Heart right ventricle (tissue), 16 donors: ENCODE measurements around the gene SORL1. TPM values are rescaled to one million over a fixed set of nuclear protein-coding genes. Genes with fewer than 3 reads are reported as not detected.

ENCODE experiments used
- ATAC-seq, 8 donors: fragments of 200-7000 bp; cut with Tn5 transposase; one replicate each; pipeline ENCODE4 v1.9.1; 2020; ENCODE audit warnings: mild to moderate bottlenecking in 8 of 8, moderate library complexity in 8 of 8, moderate number of reproducible peaks in 1 of 8
- DNase-seq, 2 donors: peaks; one replicate each; pipeline ENCODE4 v3.0.0-alpha.2; 2020
- H3K27ac ChIP-seq, 10 donors: fragments of 200-600 bp; sonication (generic) in 2 of 10; one replicate each; pipeline versions ENCODE4 v1.5.0 to v1.8.0; 2020 to 2022; ENCODE audit warnings: mild to moderate bottlenecking in 3 of 10
- H3K27me3 ChIP-seq, 7 donors: fragments of 200-600 bp; one replicate each; pipeline ENCODE4 v1.8.0; 2021 to 2022; ENCODE audit warnings: mild to moderate bottlenecking in 2 of 7
- H3K36me3 ChIP-seq, 9 donors: fragments of 200-600 bp; sonication (generic) in 1 of 9; one replicate each; pipeline versions ENCODE4 v1.5.0 to v1.8.0; 2020 to 2022; ENCODE audit warnings: mild to moderate bottlenecking in 2 of 9
- H3K4me1 ChIP-seq, 9 donors: fragments of 200-600 bp; sonication (generic) in 1 of 9; one replicate each; pipeline versions ENCODE4 v1.5.0 to v1.8.0; 2020 to 2022; ENCODE audit warnings: mild to moderate bottlenecking in 4 of 9
- H3K4me3 ChIP-seq, 10 donors: fragments of 200-600 bp; sonication (generic) in 2 of 10; one replicate each; pipeline versions ENCODE4 v1.5.0 to v1.8.0; 2020 to 2022; ENCODE audit warnings: mild to moderate bottlenecking in 7 of 10, moderate library complexity in 2 of 10
- H3K9me3 ChIP-seq, 11 donors: fragments of 200-600 bp in 10 of 11; sonication (generic) in 2 of 11; one replicate each; pipeline versions ENCODE4 v1.5.0 to v1.8.0; 2013 to 2022; ENCODE audit warnings: mild to moderate bottlenecking in 2 of 11, control low read depth in 1 of 11, moderate library complexity in 1 of 11
- CTCF ChIP-seq, 9 donors: fragments of 200-600 bp; sonication (generic) in 2 of 9; IDR thresholded peaks; one replicate each; pipeline versions ENCODE4 v1.5.0 to v1.8.0; 2021 to 2022; ENCODE audit warnings: antibody characterized with exemption in 9 of 9, mild to moderate bottlenecking in 5 of 9, moderate library complexity in 1 of 9
- WGBS, 2 donors: extraction: QIAGEN DNeasy Blood & Tissue Kit; methylation state at CpG; one replicate each; pipeline ENCODE4 v1.1.7; 2013; ENCODE audit warnings: inconsistent platforms in 1 of 2; 5-methylcytosine and 5-hydroxymethylcytosine counted together
- intact Hi-C, 10 donors: fragments of 100-400 bp; cut with DNase I; formaldehyde crosslinking; loops; one replicate each; pipeline versions ENCODE4 v1.11.1 to v1.14.2; 2022
- polyA plus RNA-seq, 2 donors: library from polyadenylated mRNA; stranded (reverse); fragments of 200-250 nt; gene quantifications; one replicate each; pipeline ENCODE4 v1.2.3, GENCODE V29; 2013
- total RNA-seq, 10 donors: library from RNA; stranded (reverse); fragmentation: NEBNext Ultra II Directional in 3 of 10; extraction: Animal tissue kit (Norgen Biotek cat#: 25700) in 3 of 10; gene quantifications; one replicate each; pipeline versions ENCODE4 v1.2.1 to v1.2.4, GENCODE V29; 2021 to 2023
- donor health status: Arrhythmogenic right ventricular cardiomyopathy.
- donor health status: ischemic (EF 13 %, LVEDD 7.1; RV severe dilation, severe dysfunction).
- donor health status: healthy with polysubstance abuse.
- donor health status: DM: no; HTN: yes; CAD: no.
- donor health status: DM: no; HTN: no; CAD: no.
- donor health status: ischemic (EF 25% LVEDD 6.9; RV normal size, moderate dysfunction).
- donor health status: ischemic (EF 25% LVEDD 5.7; RV mildly dilated, moderate dysfunction).
- donor health status: healthy.
- donor health status: DM: yes; HTN: yes; CAD: no.
- donor health status: Ischemic cardiomyopathy.
- donor health status: ischemic (EF 35%, LVEDD 5.7; RV mildly dilated, moderate dysfunction).
- donor health status: nonischemic (EF 11% LVEDD 7.7; RV severe dilation, severe dysfunction).
- donor health status: DM: yes; HTN: yes; CAD: no.
- donor health status: PGD.
- donor health status: ischemic (EF 29% LVEDD 5.4; RV normal size, mild dysfunction).
- donor health status: nonischemic (EF 23%, LVEDD 6.1; RV moderate dilation, normal function).

Gene SORL1
- total and polyA plus RNA-seq, 12 donors = 0.26 to 15.1 (median 8.7) TPM

GRCh38 chr11:121669422-121669821, 217.3 kb downstream of the SORL1 start:
- no peaks in the 10 kb centered on the region for H3K36me3 ChIP-seq
- intact Hi-C loops = loop anchor here in 1 of 10 donors (5.0 kb wide), 1 partner anchor 213 kb away; no protein-coding TSS in a partner anchor
- 77 to 79% methylated on average over 4 of the region's 4 CpGs for WGBS, 2 donors
- TF ChIP-seq CTCF (IDR thresholded peaks at IDR 0.05) = no peak
- no peak overlapping the region for H3K27ac ChIP-seq
- no peak overlapping the region for H3K4me3 ChIP-seq
- ATAC-seq (no peak), DNase-seq (no peak)
- peaks cover 0 to 7% (median 0%) of the 10 kb centered on the region in 11 donors for H3K9me3 ChIP-seq
- peaks cover 5 to 37% (median 14%) of the 10 kb centered on the region in 9 donors for H3K4me1 ChIP-seq
- no peaks in the 10 kb centered on the region for H3K27me3 ChIP-seq

- peaks cover 5 to 35% (median 14%) of the 10 kb centered on the region in 9 donors for H3K4me1 ChIP-seq
- H3K27ac ChIP-seq = peak overlapping the region in 5 of 10 donors; percentile 45 to 80 (median 70)
- peaks cover 0 to 7% (median 0%) of the 10 kb centered on the region in 11 donors for H3K9me3 ChIP-seq
- no peak for TF ChIP-seq CTCF (IDR thresholded peaks at IDR 0.05)
- DNase-seq = no peak
- no peak for ATAC-seq
- H3K27me3 ChIP-seq = no peaks in the 10 kb centered on the region
- 66 to 73% methylated on average over 3 of the region's 3 CpGs for WGBS, 2 donors
- no peak overlapping the region for H3K4me3 ChIP-seq
- H3K36me3 ChIP-seq = no peaks in the 10 kb centered on the region
- intact Hi-C loops = no loop called here
These were observed 218.2 kb downstream of the SORL1 start for GRCh38 chr11:121670266-121670665.

- Histone ChIP-seq H3K27ac (peak overlapping the region in 7 of 10 donors; percentile 3 to 80 (median 59)), H3K36me3 (no peaks in the 10 kb centered on the region), H3K9me3 (peaks cover 0 to 7% (median 0%) of the 10 kb centered on the region in 11 donors), H3K4me1 (peaks cover 5 to 35% (median 14%) of the 10 kb centered on the region in 9 donors), H3K4me3 (no peak overlapping the region), H3K27me3 (no peaks in the 10 kb centered on the region)
- 64 to 69% methylated on average over 5 of the region's 5 CpGs for WGBS, 2 donors
- TF ChIP-seq CTCF (IDR thresholded peaks at IDR 0.05) = no peak
- ATAC-seq (peak in 3 of 8 donors; percentile 2 to 4 (median 2)), DNase-seq (no peak)
- intact Hi-C loops = no loop called here
These were observed 218.7 kb downstream of the SORL1 start for GRCh38 chr11:121670805-121671282.

- DNase-seq (no peak), ATAC-seq (peak; percentile 31 to 77 (median 70))
- Histone ChIP-seq H3K27me3 (no peaks in the 10 kb centered on the region), H3K4me1 (peaks cover 5 to 35% (median 14%) of the 10 kb centered on the region in 9 donors), H3K36me3 (no peaks in the 10 kb centered on the region), H3K27ac (peak overlapping the region in 8 of 10 donors; percentile 3 to 80 (median 58)), H3K9me3 (peaks cover 0 to 7% (median 0%) of the 10 kb centered on the region in 11 donors), H3K4me3 (no peak overlapping the region)
- intact Hi-C loops = no loop called here
- WGBS, 2 donors = 52 to 57% methylated on average over 19 of the region's 19 CpGs
- TF ChIP-seq CTCF (IDR thresholded peaks at IDR 0.05) = no peak
These were observed 219.4 kb downstream of the SORL1 start for GRCh38 chr11:121671283-121672168.
